Smooth muscle cell (in vitro differentiated cells): ENCODE data around the gene APMAP. TPM values are rescaled to one million over a fixed set of nuclear protein-coding genes. Genes with fewer than 3 reads are reported as not detected.

Source experiments
- DNase-seq: peaks from one replicate; lab custom pipeline; 2025; ENCODE audit not compliant: unreplicated experiment; lab: John Stamatoyannopoulos, UW
- H2AFZ ChIP-seq: fragments of 200-600 bp; sonication (generic); 2 replicates; pipeline ENCODE4 v1.6.0; 2016; ENCODE audit warnings: antibody characterized with exemption, low read depth, mild to moderate bottlenecking
- H3F3A ChIP-seq: fragments of 200-600 bp; sonication (generic); 2 replicates; pipeline ENCODE4 v1.6.0; 2017; ENCODE audit warnings: antibody characterized with exemption, low read depth
- H3K27ac ChIP-seq: fragments of 200-600 bp; sonication (generic); 2 replicates; pipeline ENCODE4 v1.5.1; 2016; ENCODE audit warnings: low read depth, mild to moderate bottlenecking
- H3K27me3 ChIP-seq: fragments of 200-600 bp; sonication (generic); 2 replicates; pipeline ENCODE4 v1.6.1; 2016; ENCODE audit warnings: low read depth, mild to moderate bottlenecking
- H3K36me3 ChIP-seq: fragments of 200-600 bp; sonication (generic); 2 replicates; pipeline ENCODE4 v1.5.1; 2016; ENCODE audit warnings: low read depth
- H3K4me1 ChIP-seq: fragments of 200-600 bp; sonication (generic); 2 replicates; pipeline ENCODE4 v1.5.1; 2016; ENCODE audit warnings: low read depth
- H3K4me2 ChIP-seq: fragments of 200-600 bp; sonication (generic); 2 replicates; pipeline ENCODE4 v1.6.0; 2016; ENCODE audit warnings: mild to moderate bottlenecking
- H3K4me3 ChIP-seq: fragments of 200-600 bp; sonication (generic); 2 replicates; pipeline ENCODE4 v1.5.1; 2016; ENCODE audit warnings: mild to moderate bottlenecking
- H3K79me2 ChIP-seq: fragments of 200-600 bp; sonication (generic); 2 replicates; pipeline ENCODE4 v1.6.0; 2016; ENCODE audit warnings: low read depth, mild to moderate bottlenecking
- H3K9ac ChIP-seq: fragments of 200-600 bp; sonication (generic); 2 replicates; pipeline ENCODE4 v1.6.0; 2016; ENCODE audit warnings: low read depth
- H3K9me3 ChIP-seq: fragments of 200-600 bp; sonication (generic); replicated peaks from 2 replicates; pipeline ENCODE4 v1.5.1; 2016; ENCODE audit warnings: low read depth
- H4K20me1 ChIP-seq: fragments of 200-600 bp; sonication (generic); 2 replicates; pipeline ENCODE4 v1.6.0; 2016; ENCODE audit warnings: low read depth
- WGBS: methylation state at CpG from one replicate; pipeline ENCODE4 v1.1.7; 2016; ENCODE audit warnings: low lambda C conversion rate; 5-methylcytosine and 5-hydroxymethylcytosine counted together
- polyA plus RNA-seq: library from polyadenylated mRNA; unstranded; fragments of >200 nt; fragmentation: Nextera tagmentation; extraction: Ambion mirVana; gene quantifications from 2 replicates; pipeline ENCODE4 v1.2.1, GENCODE V29; 2016
- total RNA-seq: library from RNA; depleted of rRNA; stranded (reverse); fragments of >200 nt; gene quantifications from 2 replicates; pipeline ENCODE4 v1.2.3, GENCODE V29; 2014
- TF ChIP-seq, protein P1 (sequence below): fragments of 200-600 bp; sonication (generic); IDR thresholded peaks from 2 replicates; pipeline ENCODE4 v1.5.1; 2017; ENCODE audit warnings: borderline replicate concordance, mild to moderate bottlenecking, antibody characterized with exemption; ENCODE audit not compliant: insufficient read depth, poor library complexity, severe bottlenecking

Gene APMAP
- total and polyA plus RNA-seq, 2 experiments from 2014 or later, result 54.4 to 86.9 TPM

DNA sequence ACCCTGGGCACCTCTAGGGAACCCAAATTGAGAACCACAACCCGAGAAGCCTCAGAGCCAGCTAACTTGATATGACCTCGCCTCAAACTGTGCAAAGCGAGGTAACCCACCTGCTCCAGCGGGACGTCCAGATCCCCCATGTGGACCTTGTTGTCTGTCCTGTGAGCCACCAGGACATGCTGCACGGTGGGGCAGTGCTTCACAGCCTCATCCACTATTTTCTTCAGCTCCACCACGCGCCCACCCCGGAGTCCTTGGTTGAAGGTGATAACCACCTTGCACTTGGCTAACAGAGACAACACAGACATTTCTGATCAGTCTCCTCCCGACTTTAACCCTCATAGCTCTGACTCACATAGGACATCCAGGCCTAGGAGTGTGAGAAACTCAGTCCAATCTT is 30.8 kb upstream of the APMAP start:
- 80% methylated on average over 10 of the region's 10 CpGs for WGBS
- Histone ChIP-seq H3K79me2 (no peaks in the 10 kb centered on the region), H3K4me2 (no peak overlapping the region), H3K9ac (no peak overlapping the region), H3K4me3 (no peak overlapping the region), H3K27ac (no peak overlapping the region), H4K20me1 (no peaks in the 10 kb centered on the region), H2AFZ (no peak overlapping the region), H3F3A (no peaks in the 10 kb centered on the region), H3K4me1 (no peaks in the 10 kb centered on the region), H3K9me3 (no peaks in the 10 kb centered on the region), H3K27me3 (no peaks in the 10 kb centered on the region), H3K36me3 (no peaks in the 10 kb centered on the region)
- DNase-seq, result no peak
- TF ChIP-seq, protein P1, sequence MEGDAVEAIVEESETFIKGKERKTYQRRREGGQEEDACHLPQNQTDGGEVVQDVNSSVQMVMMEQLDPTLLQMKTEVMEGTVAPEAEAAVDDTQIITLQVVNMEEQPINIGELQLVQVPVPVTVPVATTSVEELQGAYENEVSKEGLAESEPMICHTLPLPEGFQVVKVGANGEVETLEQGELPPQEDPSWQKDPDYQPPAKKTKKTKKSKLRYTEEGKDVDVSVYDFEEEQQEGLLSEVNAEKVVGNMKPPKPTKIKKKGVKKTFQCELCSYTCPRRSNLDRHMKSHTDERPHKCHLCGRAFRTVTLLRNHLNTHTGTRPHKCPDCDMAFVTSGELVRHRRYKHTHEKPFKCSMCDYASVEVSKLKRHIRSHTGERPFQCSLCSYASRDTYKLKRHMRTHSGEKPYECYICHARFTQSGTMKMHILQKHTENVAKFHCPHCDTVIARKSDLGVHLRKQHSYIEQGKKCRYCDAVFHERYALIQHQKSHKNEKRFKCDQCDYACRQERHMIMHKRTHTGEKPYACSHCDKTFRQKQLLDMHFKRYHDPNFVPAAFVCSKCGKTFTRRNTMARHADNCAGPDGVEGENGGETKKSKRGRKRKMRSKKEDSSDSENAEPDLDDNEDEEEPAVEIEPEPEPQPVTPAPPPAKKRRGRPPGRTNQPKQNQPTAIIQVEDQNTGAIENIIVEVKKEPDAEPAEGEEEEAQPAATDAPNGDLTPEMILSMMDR, result no peak

DNA sequence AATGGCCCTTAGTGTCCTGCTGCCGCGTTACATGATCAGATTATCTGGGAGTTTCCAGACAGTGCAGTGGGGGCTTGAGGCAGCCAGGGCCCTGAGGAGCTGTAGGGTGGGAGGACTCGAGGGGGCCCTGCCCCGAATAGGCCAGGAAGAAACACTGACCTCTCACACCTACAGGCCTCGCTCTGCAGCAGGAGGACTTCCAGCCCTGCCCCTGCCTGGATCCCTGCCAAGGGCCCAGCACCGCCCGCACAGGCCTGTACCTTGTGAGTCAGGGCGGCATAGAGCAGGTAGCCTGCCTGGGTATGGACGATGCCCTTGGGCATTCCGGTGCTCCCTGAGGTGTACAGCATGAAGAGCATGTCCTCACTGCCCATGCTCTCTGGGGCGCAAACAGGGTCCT is 30.1 kb upstream of the APMAP start:
- no peaks in the 10 kb centered on the region for H4K20me1 ChIP-seq
- TF ChIP-seq, protein P1, result no peak
- no peaks in the 10 kb centered on the region for H3K9me3 ChIP-seq
- DNase-seq, result no peak
- H3K4me1 ChIP-seq, result no peaks in the 10 kb centered on the region
- 93% methylated on average over 11 of the region's 11 CpGs for WGBS
- no peak overlapping the region for H3K4me3 ChIP-seq
- H3F3A ChIP-seq, result no peaks in the 10 kb centered on the region
- H2AFZ ChIP-seq, result no peak overlapping the region
- no peak overlapping the region for H3K27ac ChIP-seq
- no peaks in the 10 kb centered on the region for H3K36me3 ChIP-seq
- no peaks in the 10 kb centered on the region for H3K79me2 ChIP-seq
- H3K27me3 ChIP-seq, result no peaks in the 10 kb centered on the region
- H3K4me2 ChIP-seq, result no peak overlapping the region
- H3K9ac ChIP-seq, result no peak overlapping the region

DNA sequence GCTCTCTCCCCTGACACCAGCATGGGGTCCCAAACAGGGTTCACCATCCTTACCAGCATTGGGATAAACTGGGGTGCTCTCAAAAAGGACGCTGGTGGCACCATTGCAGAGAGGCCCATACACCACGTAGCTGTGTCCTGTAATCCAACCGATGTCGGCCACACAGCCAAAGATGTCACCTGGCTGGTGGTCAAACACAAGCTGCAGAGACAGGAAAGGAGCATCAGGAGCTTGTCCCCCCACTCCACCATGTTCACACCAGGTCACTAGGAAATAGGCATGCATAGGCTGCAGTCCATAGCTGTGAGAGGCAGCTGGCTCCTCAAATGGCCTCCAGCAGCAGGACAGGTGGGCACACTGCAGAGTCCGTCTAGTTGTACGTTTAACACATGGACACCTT is 28.8 kb upstream of the APMAP start:
- Histone ChIP-seq H3K4me2 (no peak overlapping the region), H3K79me2 (no peaks in the 10 kb centered on the region), H3K9me3 (no peaks in the 10 kb centered on the region), H2AFZ (no peak overlapping the region), H4K20me1 (no peaks in the 10 kb centered on the region), H3F3A (no peaks in the 10 kb centered on the region), H3K36me3 (no peaks in the 10 kb centered on the region), H3K4me1 (no peaks in the 10 kb centered on the region), H3K27ac (no peak overlapping the region), H3K9ac (no peak overlapping the region), H3K27me3 (no peaks in the 10 kb centered on the region), H3K4me3 (no peak overlapping the region)
- no peak for DNase-seq
- 90% methylated on average over 6 of the region's 6 CpGs for WGBS
- TF ChIP-seq, protein P1, result no peak

DNA sequence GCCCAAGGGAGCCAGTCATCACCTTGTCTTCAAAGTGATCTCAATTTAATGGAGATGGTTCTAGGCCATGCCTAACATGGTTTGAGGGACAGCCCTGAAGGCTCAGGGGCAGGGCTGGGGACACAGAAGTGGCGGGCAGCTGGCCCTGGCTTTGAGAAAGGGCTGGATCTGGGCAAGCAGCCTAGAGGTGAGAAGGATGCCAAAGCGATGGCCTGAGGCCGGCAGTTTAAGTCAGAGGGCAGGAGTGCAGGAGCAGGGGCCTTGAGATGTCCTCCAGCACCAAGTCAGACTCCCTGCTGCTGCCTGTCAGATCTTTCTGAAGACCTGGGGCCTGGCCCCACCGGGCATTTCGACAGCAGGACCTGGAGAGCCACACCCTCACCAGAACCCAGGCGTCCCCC is 28.4 kb upstream of the APMAP start:
- Histone ChIP-seq H3K27me3 (no peaks in the 10 kb centered on the region), H3K9me3 (no peaks in the 10 kb centered on the region), H3K4me3 (no peak overlapping the region), H2AFZ (no peak overlapping the region), H4K20me1 (no peaks in the 10 kb centered on the region), H3K79me2 (no peaks in the 10 kb centered on the region), H3K36me3 (no peaks in the 10 kb centered on the region), H3K4me1 (no peaks in the 10 kb centered on the region), H3K9ac (no peak overlapping the region), H3K4me2 (no peak overlapping the region), H3F3A (no peaks in the 10 kb centered on the region), H3K27ac (no peak overlapping the region)
- 95% methylated on average over 6 of the region's 6 CpGs for WGBS
- no peak for DNase-seq
- TF ChIP-seq, protein P1, result no peak
